HG03159 (cell line): Measurements from ENCODE around the gene TUBB8.
"Not testable (repeated sequence)": the region's sequence is repeated elsewhere in the genome, so short reads cannot be mapped to it uniquely, and the experiment has no call there.

Experiments
- ATAC-seq: cut with Tn5 transposase; IDR thresholded peaks from one replicate; pipeline ENCODE4 v1.9.1; 2021; ENCODE audit warnings: mild to moderate bottlenecking, moderate library complexity; ENCODE audit not compliant: unreplicated experiment

Gene TUBB8

DNA sequence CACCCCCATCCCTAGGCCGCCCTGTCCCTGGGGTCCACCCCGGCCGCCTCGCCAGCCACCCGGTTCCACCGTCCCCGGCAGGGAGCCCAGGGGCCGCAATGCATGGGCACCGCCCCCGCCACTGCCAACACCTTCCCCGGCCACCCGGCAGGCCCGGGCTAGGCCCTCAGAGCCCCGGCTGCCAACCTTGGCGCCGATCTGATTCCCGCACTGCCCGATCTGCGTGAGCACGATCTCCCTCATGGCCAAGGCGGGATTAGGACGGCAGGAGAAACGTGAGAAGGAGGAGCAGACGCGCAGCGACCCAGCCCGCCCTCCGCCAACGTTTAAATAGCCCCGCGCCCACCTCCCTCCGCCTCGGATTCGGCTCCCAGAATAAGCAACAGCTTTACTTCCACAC is at the start of gene TUBB8:
TSS of gene TUBB8 (minus strand) at position 301 of the 400 bp plus-strand sequence. CDS start at position 243, 58 bp downstream.
- no peak for ATAC-seq

DNA sequence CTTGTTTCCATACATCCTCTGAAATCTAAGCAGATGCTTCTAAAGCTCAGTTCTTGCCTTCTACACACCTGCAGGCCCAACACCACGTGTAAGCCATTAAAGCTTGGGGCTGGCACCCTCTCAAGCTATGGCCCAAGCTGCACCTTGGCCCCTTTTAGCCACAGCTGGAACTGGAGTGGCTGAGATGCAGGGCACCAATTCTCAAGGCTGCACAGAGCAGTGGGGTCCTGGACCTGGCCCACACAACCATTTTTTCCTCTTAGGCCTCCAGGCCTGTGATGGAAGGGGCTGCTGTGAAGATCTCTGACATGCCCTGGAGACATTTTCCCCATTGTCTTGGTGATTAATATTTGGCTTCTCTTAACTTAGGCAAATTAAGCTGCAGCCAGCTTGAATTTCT is 47.4 kb upstream of the TUBB8 start:
- ATAC-seq = no peak

- no peak for ATAC-seq
These were observed 46.4 kb upstream of the TUBB8 start for GRCh38 chr10:95356-96115.

GRCh38 chr10:94613-95012 is 45.5 kb upstream of the TUBB8 start:
- ATAC-seq = no peak

DNA sequence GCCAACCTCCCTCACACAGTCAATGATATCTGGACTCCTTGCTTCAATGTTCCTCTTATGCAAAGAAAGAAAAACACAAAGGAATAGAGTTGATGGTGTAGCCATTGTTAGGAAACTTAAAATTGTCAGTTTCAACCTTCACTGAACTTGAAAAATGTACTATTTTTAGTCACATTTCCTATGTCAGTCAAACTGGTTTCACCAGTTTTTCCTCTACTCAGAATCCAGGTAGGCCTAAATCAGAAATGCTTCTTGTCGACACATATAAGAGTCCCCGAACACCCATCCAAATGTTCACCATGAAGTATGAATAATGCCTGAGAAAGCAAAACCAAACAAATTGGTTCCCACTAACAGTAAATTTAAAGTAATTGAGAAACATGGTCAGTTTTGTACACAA is 43.8 kb upstream of the TUBB8 start:
- no peak for ATAC-seq

- no peak for ATAC-seq
These were observed 43.1 kb upstream of the TUBB8 start for GRCh38 chr10:92153-92552.

DNA sequence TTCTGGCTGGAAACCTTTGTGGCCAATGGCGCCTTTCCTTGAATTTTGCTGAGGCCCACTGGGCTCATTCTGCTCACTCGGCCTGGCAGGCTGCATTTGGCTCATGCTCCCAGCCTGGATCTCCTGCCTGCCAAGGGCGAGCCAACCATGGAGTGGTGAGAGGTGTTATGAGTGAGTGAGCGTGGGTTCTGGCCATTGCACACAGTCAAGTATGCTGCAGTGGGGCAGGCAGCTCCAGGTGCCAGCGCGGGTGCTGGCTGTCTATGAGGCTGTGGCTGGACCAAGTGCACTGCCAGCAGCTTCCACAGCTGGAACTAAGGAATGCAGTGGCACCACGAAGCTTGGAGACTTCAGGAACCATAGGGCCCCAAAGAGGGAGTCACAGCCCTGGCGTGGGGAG is 42.2 kb upstream of the TUBB8 start:
- ATAC-seq = no peak

GRCh38 chr10:90161-90560 is 41.1 kb upstream of the TUBB8 start:
- no peak for ATAC-seq

DNA sequence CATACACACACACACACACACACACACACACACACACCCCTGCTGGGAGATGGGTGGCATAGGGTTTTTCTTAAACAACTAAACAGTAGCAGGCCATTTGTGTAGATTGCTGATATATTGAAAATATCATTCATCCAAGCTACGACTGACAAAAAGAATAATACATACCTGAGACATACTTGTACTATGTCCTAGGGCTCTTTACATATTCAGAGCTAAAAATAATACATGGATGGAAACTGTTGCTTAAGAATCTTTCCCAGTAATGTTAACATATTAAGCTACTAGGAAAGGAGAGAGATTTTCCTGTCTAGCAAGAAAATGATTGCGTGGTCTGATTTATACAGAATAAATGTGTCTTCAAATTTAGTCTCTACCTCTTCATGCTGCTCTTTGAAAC is 40.2 kb upstream of the TUBB8 start:
- ATAC-seq = no peak

DNA sequence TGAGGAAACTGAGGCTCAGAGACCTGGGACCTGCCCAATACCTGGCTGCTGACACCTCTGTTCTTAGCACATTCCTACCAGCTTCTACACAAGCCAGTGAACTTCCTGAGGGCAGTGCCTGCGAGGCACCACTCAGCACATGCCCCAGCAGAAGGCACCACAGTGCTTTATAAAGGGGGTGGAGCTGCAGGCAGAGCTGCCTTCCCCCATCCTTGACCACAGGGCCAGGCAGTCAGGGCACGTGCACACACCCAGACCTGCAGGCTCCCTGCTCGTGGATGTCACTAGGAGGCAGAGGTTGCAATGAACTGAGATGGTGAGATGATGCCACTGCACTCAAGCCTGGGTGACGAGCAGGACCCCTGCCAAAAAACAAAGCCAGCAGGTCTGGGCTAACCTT is 39.2 kb upstream of the TUBB8 start:
- no peak for ATAC-seq

- no peak for ATAC-seq
These were observed 38.3 kb upstream of the TUBB8 start for GRCh38 chr10:87177-88080.

- ATAC-seq = no peak
These were observed 36.9 kb upstream of the TUBB8 start for GRCh38 chr10:86031-86430.

DNA sequence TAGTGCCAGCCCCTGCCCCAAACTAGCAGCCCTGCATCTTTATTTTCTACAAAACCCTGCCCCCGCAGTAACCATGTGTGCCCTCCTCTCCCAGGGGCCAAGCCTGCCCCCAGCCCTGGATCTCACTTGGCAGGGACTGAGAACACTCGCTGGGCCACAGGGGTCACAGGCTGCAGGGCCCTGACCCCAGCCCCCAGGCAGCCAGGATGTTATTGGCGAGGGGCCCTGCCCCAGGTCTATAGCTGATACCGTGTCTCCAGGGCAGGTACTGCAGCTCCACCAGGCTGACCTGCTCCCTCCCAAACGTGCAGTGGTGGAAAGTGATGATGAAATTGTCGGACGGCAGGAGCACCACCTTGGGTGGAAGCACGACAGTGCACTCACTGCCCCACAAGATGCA is 35.9 kb upstream of the TUBB8 start:
- ATAC-seq = no peak

DNA sequence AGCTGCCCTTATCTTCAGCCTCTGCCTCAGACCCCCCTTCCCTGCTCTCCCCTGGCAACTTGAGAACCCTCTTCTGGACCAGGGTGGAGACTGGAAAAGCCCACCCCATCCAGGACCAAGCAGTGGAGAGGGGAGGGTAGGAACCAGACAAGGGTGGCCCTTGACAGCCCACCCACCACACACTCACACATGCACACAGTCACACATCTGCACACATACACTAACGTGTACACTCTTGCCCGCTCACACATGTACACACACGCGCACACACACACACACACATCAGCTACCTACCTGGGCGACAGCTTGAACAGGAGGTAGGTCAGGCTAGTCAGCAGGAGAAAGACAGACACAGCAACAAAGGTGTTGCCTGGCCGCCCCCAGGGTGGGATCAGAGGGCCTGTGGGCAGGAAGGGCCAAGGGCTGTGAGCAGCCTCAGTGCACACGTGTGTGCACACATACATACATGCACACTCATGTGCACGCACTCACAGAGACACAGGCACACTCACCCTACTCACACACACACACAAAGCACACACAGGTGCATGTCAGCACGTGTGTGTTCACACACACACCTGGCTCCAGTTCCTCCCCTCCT is 34.9 kb upstream of the TUBB8 start:
- no peak for ATAC-seq

GRCh38 chr10:80477-81105 is 31.5 kb upstream of the TUBB8 start:
- ATAC-seq = no peak

- no peak for ATAC-seq
These were observed 30.6 kb upstream of the TUBB8 start for GRCh38 chr10:79532-80215.

GRCh38 chr10:78556-78955 is 29.5 kb upstream of the TUBB8 start:
- ATAC-seq = no peak

- not testable (repeated sequence) for ATAC-seq
These were observed 25.1 kb upstream of the TUBB8 start for GRCh38 chr10:74266-74621.

GRCh38 chr10:73543-74265 is 24.6 kb upstream of the TUBB8 start:
- not testable (repeated sequence) for ATAC-seq

DNA sequence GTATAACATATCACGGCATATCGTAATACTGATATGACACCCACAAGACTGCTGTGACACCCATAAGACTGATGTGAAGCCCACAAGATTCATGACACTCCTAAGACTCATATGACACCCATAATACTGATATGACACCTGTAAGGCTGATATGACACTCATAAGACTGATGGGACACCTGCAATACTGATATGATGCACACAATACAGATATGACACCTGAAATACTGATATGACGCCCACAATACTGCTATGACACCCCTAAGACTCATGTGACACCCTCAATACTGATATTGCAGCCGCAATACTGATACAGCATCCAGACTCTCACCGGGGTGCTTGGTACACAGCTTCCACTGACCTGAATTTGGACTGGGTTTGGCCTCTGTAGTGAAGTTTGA is 19.1 kb upstream of the TUBB8 start:
- ATAC-seq = not testable (repeated sequence)
